OCI-LY1 (cell line): ENCODE results near the gene MATN3.

Experiments used
- H2AFZ ChIP-seq: fragments of 200-600 bp; sonication (generic), shearing (Covaris generic); 2 replicates; pipeline ENCODE4 v1.6.0; 2014; ENCODE audit warnings: antibody characterized with exemption, mild to moderate bottlenecking, low read length
- H3F3A ChIP-seq: fragments of 200-600 bp; sonication (generic), shearing (Covaris generic); 2 replicates; pipeline ENCODE4 v1.6.0; 2014; ENCODE audit warnings: mild to moderate bottlenecking, antibody characterized with exemption, low read length, moderate library complexity; ENCODE audit not compliant: insufficient read depth
- H3K27ac ChIP-seq: fragments of 200-600 bp; sonication (generic); 2 replicates; pipeline ENCODE4 v1.5.1; 2014; ENCODE audit warnings: low read length, mixed run types, mild to moderate bottlenecking, low read depth; ENCODE audit not compliant: poor library complexity, severe bottlenecking
- H3K27me3 ChIP-seq: fragments of 200-600 bp; sonication (generic); 2 replicates; pipeline ENCODE4 v1.6.0; 2014; ENCODE audit warnings: antibody characterized with exemption, mild to moderate bottlenecking, low read length, moderate library complexity; ENCODE audit not compliant: insufficient read depth
- H3K36me3 ChIP-seq: fragments of 200-600 bp; sonication (generic); 2 replicates; pipeline ENCODE4 v1.6.1; 2014; ENCODE audit warnings: mild to moderate bottlenecking, antibody characterized with exemption, low read length, moderate library complexity, mixed read lengths; ENCODE audit not compliant: insufficient read depth
- H3K4me1 ChIP-seq: fragments of 200-600 bp; sonication (generic); 2 replicates; pipeline ENCODE4 v1.5.1; 2014; ENCODE audit warnings: mild to moderate bottlenecking, low read length, moderate library complexity; ENCODE audit not compliant: insufficient read depth, severe bottlenecking
- H3K4me2 ChIP-seq: fragments of 200-600 bp; sonication (generic), shearing (Covaris generic); 2 replicates; pipeline ENCODE4 v1.6.1; 2014; ENCODE audit warnings: low read length
- H3K4me3 ChIP-seq: fragments of 200-600 bp; sonication (generic); 2 replicates; pipeline ENCODE4 v1.5.1; 2014; ENCODE audit warnings: low read length, low read depth, mild to moderate bottlenecking, mixed read lengths; ENCODE audit not compliant: poor library complexity, severe bottlenecking
- H3K79me2 ChIP-seq: fragments of 200-600 bp; shearing (Covaris generic); 2 replicates; pipeline ENCODE4 v1.6.1; 2016; ENCODE audit warnings: mixed run types, low read length, mixed read lengths; ENCODE audit not compliant: insufficient read depth
- H3K9ac ChIP-seq: fragments of 200-600 bp; sonication (generic), shearing (Covaris generic); 2 replicates; pipeline ENCODE4 v1.6.1; 2014; ENCODE audit warnings: mild to moderate bottlenecking, low read length, mixed read lengths
- H3K9me2 ChIP-seq: fragments of 200-600 bp; sonication (generic), shearing (Covaris generic); 2 replicates; pipeline ENCODE4 v1.6.1; 2014; ENCODE audit warnings: low read depth, mild to moderate bottlenecking, low read length, mixed read lengths
- H3K9me3 ChIP-seq: fragments of 200-600 bp; shearing (Covaris generic); 2 replicates; pipeline ENCODE4 v1.6.1; 2014; ENCODE audit warnings: low read length, mixed read lengths
- H4K20me1 ChIP-seq: fragments of 200-600 bp; sonication (generic), shearing (Covaris generic); 2 replicates; pipeline ENCODE4 v1.6.0; 2016; ENCODE audit warnings: mild to moderate bottlenecking, low read length; ENCODE audit not compliant: insufficient read depth
- EZH2 ChIP-seq: fragments of 200-600 bp; sonication (generic), shearing (Covaris generic); IDR thresholded peaks from 2 replicates; pipeline ENCODE4 v1.8.0; 2017; ENCODE audit warnings: borderline replicate concordance, mixed run types, mild to moderate bottlenecking, antibody characterized with exemption, low read length, moderate library complexity, mixed read lengths
- TF ChIP-seq, protein P1 (sequence below): fragments of 200-600 bp; sonication (generic), shearing (Covaris generic); IDR thresholded peaks from 2 replicates; pipeline ENCODE4 v1.5.1; 2017; ENCODE audit warnings: mild to moderate bottlenecking, antibody characterized with exemption, low read length, moderate library complexity, mixed read lengths

The MATN3 gene

GRCh38 chr2:20013126-20013849 is 820 bp upstream of the MATN3 start:
- Histone ChIP-seq H3K4me2 (no peak overlapping the region), H3K4me1 (no peaks in the 10 kb centered on the region), H3K79me2 (no peaks in the 10 kb centered on the region), H4K20me1 (no peaks in the 10 kb centered on the region), H3F3A (no peaks in the 10 kb centered on the region), H3K4me3 (no peak overlapping the region), H3K9me2 (no peaks in the 10 kb centered on the region), H3K27me3 (no peaks in the 10 kb centered on the region), H3K36me3 (no peaks in the 10 kb centered on the region), H3K27ac (no peak overlapping the region), H2AFZ (no peak overlapping the region), H3K9me3 (no peaks in the 10 kb centered on the region), H3K9ac (no peak overlapping the region)
- TF ChIP-seq, protein P1, sequence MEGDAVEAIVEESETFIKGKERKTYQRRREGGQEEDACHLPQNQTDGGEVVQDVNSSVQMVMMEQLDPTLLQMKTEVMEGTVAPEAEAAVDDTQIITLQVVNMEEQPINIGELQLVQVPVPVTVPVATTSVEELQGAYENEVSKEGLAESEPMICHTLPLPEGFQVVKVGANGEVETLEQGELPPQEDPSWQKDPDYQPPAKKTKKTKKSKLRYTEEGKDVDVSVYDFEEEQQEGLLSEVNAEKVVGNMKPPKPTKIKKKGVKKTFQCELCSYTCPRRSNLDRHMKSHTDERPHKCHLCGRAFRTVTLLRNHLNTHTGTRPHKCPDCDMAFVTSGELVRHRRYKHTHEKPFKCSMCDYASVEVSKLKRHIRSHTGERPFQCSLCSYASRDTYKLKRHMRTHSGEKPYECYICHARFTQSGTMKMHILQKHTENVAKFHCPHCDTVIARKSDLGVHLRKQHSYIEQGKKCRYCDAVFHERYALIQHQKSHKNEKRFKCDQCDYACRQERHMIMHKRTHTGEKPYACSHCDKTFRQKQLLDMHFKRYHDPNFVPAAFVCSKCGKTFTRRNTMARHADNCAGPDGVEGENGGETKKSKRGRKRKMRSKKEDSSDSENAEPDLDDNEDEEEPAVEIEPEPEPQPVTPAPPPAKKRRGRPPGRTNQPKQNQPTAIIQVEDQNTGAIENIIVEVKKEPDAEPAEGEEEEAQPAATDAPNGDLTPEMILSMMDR, result no peak
- no peak for TF ChIP-seq EZH2

DNA sequence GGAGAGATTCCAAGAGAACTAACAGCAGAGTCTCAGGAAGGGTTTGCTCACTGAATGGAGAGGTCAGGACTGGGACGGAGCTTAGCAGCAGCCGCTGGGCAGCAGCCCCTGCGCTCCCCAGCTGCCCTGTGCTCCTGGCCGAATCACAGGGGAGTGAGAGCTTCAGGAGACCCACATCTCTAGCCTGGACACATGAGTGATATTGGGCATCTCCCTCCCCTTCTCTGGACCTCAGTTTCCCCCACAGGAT is 511 bp downstream of the MATN3 start:
- no peak overlapping the region for H2AFZ ChIP-seq
- H3K27ac ChIP-seq, result no peak overlapping the region
- H3K4me1 ChIP-seq, result no peaks in the 10 kb centered on the region
- no peaks in the 10 kb centered on the region for H3K27me3 ChIP-seq
- no peaks in the 10 kb centered on the region for H3K9me3 ChIP-seq
- no peaks in the 10 kb centered on the region for H3K79me2 ChIP-seq
- no peaks in the 10 kb centered on the region for H3K36me3 ChIP-seq
- no peaks in the 10 kb centered on the region for H3K9me2 ChIP-seq
- no peak overlapping the region for H3K4me3 ChIP-seq
- no peaks in the 10 kb centered on the region for H4K20me1 ChIP-seq
- no peak for TF ChIP-seq EZH2
- H3K4me2 ChIP-seq, result no peak overlapping the region
- no peaks in the 10 kb centered on the region for H3F3A ChIP-seq
- H3K9ac ChIP-seq, result no peak overlapping the region

DNA sequence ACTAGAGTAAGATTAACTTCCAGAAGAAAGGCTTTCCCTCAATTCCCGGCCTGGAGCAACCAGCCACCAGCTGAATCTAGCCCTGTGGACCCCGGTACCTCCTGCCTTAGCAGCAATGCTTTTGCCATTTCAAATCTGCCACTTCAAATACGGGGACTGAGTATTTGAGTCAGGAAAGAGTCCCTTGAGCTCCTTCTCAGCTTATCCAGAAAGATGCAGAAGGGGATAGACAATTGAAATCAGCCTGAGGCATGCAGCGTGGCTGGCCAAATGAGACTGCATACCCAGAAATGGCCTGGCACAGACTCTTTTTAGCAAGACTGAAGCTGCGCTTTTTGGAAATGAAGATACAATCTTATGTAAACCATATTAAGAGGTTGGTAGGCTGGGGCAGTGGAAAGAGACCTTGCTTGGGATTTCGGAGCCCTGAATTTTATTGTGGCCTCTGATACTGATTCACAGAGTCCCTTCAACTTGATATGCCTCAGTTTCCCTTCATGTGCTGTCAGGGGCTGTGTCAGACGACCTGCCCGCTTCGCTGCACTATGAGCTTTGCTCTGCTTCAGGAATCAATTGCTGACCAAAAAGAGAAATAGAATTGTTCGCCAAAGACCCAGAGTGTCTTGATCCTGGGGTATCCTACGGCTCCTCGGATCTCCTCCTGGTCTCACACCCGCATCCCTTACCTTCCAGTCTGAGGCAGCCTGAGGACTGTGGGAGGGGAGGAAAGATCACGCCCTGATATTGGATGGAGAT is 1.0 kb downstream of the MATN3 start:
- Histone ChIP-seq H3K4me1 (no peaks in the 10 kb centered on the region), H3K27me3 (no peaks in the 10 kb centered on the region), H3K9me2 (no peaks in the 10 kb centered on the region), H2AFZ (no peak overlapping the region), H3K9ac (no peak overlapping the region), H3K9me3 (no peaks in the 10 kb centered on the region), H3F3A (no peaks in the 10 kb centered on the region), H3K4me2 (no peak overlapping the region), H4K20me1 (no peaks in the 10 kb centered on the region), H3K4me3 (no peak overlapping the region), H3K79me2 (no peaks in the 10 kb centered on the region), H3K36me3 (no peaks in the 10 kb centered on the region), H3K27ac (no peak overlapping the region)
- TF ChIP-seq, protein P1, result no peak
- no peak for TF ChIP-seq EZH2
